HG03095 (cell line): ENCODE data around the gene GCH1.
"Not testable (repeated sequence)": the region's sequence is repeated elsewhere in the genome, so short reads cannot be mapped to it uniquely, and the experiment has no call there.

Source experiments
- ATAC-seq: cut with Tn5 transposase; IDR thresholded peaks from one replicate; pipeline ENCODE4 v1.9.1; 2021; ENCODE audit warnings: moderate library complexity; ENCODE audit not compliant: unreplicated experiment

GCH1 gene

DNA sequence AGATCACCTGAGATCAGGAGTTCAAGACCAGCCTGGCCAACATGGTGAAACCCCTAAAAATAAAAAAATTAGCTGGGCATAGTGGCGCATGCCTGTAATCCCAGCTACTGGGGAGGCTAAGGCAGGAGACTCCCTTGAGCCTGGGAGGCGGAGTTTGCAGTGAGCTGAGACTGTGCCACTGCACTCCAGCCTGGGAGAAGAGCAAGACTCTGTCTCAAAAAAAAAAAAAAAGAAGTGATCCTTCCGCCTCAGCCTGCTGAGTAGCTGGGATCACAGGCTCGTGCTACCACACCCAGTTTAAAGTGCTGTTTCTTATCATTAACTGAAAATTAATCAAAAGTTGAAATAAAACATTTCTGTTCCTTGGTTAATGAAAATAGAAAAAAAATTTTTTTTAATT is 6.3 kb upstream of the GCH1 start:
- ATAC-seq: not testable (repeated sequence)

DNA sequence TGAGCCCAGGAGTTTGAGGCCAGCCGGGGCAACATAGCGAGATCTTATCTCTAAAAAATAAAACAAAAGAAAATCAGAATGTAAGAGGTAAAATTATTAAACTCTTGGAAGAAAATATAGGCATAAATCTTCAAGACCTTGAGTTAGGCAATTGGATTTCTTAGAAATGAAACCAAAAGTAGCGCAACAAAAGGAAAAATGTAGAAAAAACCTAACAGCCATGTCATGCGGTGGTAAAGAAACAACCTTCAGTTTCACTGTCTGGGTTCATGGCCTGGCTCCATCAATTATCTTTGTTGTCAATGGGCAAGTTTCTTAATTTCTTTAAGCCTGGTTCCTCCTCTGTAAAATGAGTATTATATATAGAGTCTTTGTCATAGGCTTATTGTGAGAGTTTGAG is 5.6 kb upstream of the GCH1 start:
- no peak for ATAC-seq

DNA sequence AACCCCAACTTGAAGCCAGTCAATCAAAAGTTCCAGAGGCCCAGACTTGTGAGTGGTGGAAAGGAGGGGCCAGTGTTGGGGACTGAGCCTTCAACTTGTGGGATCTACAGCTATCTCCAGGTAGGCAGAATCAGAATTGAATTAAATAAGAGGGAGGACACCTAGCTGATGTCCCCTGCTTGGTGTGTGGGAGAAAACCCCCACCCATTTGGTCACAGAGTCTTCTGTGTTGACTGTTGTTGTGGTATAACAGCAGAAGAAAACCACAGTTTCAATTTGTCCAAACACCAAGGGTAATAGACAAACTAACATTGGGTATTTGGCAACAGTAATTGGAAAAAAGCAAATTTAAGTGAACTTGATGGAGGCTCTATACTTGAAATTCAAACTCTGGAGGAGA is 3.4 kb upstream of the GCH1 start:
- no peak for ATAC-seq

DNA sequence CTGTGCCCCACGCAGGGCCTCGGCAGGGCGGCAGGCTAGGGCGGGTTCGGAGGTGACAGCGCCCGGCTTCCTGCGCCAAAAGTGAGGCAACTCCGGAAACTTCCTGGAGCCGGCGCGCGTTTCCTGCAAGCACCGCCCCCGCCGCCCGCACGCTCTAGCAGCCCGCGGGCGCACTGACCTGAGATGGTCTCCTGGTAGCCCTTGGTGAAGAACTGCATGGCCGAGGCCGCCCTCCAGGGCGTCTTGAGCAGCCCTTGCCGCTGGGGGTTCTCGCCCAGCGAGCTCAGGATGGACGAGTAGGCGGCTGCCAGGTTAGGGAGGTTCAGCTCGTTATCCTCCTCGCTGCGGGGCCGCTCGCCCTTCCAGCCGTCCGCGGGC is 494 bp downstream of the GCH1 start:
- ATAC-seq: peak; percentile 47

DNA sequence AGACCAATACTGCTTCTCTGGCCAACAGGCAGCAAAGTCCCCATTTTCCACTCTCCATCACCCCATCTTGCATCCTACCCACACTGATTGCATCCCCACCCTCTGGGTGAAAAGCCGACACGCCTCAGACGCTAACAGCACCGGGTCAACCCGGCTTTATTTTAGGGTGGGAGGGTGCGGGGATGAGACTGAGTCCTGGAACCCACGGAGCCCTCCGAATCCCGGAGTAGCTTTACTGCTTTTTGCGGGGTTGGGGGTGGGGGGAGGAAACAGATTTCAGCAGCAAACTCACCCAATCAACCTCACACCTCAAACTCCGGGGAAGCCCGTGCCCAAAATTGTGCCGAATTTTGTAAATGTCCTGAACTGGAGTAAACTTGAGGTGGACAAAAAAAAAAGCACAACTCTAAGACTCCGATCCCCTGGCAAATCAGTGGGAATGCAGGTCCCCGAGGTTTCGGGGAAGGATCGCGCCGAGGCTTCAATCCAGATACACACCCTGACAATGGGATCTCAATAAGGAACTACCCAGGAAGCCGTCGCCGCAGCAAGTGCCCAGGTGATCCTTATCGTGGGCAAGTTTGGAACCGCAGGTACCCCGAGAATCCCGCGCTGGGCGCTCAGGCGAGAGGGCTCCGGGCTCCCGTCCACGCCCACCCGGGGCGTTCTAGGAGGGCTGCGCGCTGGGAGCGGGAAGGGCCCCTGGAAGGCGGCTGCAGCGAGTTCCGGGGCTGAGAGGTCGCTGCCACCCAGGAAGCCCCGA is 1.1 kb downstream of the GCH1 start:
- ATAC-seq: no peak

DNA sequence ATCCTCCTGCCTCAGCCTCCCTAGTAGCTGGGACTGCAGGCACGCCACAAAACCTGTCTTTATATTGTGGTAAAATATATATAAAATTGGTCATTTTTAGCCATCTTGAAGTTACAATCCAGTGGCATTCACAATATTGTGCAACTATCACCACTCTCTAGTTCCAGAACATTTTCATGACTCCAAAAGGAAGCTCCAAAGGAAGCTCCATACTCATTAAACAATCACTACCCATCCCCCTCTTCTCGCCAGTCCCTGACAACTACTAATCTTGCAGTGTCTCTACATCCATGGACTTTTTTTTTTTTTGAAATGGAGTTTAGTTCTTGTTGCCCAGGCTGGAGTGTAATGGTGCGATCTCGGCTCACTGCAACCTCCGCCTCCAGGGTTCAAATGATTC is 3.1 kb downstream of the GCH1 start:
- ATAC-seq: no peak

DNA sequence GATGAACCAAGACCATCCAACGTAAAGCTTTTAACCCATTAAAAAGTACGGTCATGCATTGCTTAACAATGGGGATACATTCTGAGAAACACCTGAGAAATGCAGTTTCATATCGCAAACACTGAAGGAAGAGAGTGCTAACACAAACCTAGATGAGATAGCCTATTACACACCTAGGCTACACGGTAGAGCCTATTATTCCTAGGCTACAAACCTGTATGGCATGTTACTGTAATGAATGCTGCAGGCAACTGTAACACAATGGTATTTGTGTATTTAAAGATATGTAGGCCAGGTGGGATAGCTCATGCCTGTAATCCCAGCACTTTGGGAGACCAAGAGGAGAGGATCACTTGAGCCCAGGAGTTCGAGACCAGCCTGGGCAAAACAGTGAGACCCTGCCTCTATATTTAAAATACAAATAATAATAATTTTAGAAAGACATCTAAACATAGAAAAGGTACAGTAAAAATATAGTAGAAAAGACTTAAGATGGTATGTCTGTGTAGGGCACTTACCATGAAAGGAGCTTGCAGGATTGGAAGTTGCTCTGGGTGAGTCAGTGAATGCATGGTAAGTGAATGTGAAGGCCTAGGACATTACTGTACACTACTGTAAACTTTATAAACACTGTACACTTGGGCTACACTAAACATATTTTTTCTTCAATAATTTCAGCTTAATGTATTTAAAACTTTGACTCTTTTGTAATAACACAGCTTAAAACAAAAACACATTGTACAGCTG is 4.6 kb downstream of the GCH1 start:
- ATAC-seq: not testable (repeated sequence)

DNA sequence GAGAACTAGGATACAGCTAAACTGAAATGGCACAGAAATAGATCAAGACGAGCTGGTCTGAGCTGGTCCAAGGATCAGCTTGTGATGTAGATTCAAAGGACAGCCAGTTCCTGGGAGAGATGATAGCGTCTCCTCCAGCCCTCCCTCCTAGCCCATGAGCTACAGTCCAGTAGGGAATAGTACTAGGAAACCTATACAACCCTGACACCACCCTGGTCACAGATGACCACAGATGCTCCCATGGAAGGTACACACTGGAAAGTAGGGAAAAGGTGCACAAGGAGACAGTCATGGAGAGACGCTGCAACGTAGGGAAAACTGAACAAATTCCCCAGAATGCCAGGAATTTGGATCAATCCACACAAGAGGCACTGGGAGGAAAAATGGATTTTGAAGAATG is 6.9 kb downstream of the GCH1 start:
- ATAC-seq: no peak

DNA sequence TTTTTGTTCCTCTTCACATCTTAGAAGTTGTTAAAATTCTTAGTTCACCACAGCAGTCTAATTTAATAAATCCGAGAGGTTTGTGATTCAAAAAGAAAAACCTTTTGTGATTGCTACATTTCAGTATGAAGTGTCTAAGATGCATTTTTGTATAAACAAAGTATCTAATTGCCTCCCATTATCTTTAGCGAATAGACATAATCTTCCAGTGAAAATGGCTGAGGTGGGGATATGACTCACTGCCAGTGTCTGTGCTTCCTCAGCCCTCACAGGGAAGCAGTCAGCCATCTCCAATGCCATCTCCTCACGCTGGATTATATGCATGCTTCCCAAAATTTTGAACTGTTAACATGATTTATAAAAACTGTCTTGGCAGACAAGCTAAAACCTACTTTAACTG is 7.6 kb downstream of the GCH1 start:
- no peak for ATAC-seq

DNA sequence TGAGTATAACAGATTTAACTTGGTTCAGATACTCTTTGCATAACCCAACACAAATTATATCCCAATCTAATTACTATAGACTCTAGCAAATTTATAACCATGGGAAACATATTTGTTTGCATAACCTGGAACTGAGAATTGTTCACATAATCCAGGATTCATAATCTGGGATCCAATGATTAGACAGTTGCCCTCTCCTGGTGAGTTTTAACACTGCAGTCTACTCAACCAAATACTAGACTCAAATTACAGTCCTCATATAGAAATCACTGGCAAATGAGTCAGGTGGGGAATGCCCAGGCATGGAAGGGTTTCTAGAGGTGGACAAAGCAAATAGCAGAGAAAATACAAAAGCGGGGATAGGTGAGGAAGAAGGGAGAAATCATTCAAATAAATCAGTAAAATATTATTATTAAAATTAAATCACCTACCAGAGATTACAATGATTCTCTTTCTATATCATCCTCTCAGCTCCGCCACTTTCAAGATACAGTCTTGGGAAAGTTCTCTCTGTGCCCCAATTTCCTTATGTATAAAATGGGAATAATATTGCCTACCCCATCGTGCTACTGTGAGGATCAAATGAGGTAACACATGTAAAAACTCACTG is 9.4 kb downstream of the GCH1 start:
- peak; percentile 40 for ATAC-seq

DNA sequence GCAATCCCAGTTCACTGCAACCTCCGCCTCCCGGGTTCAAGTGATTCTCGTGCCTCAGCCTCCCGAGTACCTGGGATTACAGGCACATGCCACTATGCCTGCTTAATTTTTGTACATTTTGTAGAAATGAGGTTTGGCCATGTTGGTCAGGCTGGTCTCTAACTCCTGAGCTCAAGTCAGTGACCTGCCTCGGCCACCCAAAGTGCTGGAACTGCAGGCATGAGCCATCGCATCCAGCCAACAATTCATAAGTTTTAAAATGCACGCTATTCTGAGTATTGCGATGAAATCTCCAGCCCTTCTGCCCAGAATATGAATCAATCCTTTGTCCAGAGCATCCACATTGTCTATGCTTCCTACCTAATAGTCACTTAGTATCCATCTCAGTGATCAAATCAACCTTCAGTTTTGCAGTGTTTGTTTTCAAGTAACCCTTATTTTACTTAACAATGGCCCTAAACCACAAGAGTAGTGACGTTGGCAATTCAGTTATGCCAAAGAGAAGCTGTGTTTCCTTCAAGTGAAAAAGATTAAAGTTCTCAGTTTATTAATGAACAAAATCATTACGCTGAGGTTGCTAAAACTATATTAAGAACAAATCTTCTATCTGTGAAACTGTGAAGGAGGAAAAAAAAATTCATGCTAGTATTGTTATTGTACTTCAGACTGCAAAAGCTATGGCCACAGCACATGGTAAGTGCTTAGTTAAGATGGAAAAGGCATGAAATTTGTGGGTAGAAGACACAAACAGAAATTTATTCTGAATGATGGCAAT is 11.0 kb downstream of the GCH1 start:
- ATAC-seq: no peak

DNA sequence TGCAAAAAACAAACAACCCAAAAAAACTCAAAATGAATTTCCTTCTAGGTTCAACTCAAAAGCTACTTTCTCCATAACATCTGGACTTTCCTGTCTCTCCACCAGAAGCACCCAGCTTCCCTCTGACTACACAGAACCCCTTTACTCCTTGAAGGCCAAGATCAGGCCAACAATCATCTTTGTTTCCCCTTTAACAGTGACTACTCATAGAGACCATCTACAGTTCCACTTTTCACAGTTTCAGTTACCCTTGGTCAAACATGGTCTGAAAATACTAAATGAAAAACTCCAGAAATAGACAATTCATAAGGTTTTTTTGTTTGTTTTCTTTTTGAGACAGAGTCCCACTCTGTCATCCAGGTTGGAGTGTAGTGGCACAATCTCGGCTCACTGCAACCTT is 11.8 kb downstream of the GCH1 start:
- ATAC-seq: peak; percentile 68

DNA sequence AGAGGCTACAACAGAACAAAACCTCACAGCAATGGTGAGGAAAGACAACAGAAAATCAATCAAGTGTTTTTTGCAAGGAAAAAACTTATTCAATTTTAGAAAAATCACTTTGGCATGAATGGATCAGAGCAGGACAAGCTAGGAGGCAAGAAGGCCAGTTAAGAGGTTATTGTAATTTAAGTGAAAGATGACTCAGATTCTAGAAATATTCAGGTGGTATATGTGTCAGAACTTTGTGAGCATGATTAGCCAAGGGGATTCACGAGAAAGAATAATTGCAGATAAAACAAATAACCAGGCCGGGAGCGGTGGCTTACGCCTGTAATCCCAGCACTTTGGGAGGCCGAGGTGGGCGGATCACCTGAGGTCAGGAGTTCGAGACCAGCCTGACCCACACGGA is 12.7 kb downstream of the GCH1 start:
- no peak for ATAC-seq

DNA sequence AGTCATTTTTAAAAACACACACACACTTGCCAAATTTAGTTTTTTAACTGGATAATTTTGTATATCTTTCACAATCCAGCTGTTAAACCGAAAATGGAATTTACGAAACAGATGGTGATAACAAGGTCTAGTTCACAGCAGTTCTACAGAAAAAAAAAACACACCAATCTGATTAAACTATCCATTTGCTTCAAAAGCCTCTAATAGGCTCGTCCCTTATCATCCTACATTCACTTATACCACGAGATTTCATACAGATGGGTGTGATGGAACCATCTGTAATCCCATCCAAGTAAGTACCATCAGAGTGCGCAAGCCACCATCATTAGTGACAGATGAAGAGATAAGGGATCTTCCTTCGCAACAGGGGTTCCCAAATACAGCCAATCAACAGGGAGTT is 20.1 kb downstream of the GCH1 start:
- no peak for ATAC-seq

DNA sequence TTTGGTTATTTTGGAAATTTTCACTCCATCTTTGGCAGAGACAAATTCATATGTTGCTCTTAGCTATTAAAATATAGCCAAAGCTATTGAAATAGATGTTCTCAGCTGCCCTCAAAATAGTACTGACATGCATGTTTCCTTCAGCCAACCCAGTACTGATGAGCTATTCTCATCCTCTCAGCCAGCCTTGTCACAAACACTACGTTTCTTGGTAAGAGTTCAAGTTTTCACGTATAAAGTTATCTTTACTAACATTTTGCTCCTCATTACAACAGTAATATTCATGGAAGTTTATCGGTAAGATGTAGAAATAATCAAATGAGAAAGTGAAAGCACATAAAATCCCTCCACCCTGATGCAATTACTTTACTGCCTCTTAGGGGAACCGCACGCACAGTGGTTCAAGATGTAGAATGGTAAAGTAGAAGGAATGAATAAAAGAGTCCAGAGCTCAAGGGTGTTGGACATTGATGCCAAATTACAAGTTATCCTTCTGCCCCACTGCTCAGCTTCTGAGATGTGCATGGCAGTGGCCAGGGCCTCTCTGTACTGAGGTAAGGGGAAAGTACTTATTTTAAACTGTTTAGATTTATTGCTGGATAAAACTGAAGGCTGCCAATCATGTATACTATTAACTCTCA is 20.7 kb downstream of the GCH1 start:
- peak; percentile 44 for ATAC-seq

DNA sequence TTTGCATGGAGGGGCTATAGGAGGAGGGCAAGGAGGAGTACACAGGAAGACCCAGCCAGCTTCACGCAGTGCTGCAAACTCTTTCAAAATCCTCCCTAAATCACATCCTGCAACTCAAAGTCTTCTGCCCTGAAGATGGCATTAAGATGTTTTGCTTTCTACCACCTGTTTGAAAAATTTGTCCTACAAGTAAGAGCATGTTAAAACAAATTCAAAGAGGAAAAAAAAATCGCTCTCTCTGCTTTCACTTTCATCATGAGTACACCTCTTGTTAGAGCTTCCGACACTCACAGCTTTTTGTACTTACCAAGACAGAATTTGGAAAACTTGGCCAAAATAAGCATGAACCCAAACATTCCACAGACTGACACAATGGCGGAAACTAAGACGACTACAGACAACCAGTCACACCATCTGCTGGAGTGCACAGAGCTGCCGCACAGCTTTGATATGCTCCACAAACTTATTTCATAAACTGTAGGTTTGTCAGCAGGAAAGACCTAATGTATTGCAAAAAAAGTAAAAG is 21.3 kb downstream of the GCH1 start:
- peak; percentile 45 for ATAC-seq

DNA sequence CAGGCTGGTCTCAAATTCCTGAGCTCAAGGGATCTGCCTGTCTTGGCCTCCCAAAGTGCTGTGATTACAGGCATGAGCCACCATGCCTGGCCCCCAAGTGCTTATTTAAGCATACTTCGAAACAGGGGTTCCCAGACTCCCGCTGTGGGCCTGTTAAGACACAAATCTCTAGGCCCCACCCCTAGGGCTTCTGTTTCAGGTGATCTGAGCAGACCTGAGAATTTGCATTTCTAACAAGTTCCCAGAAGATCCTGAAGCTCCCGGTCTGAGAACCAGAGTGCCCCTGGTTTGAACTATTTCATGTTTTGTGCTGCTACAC is 25.0 kb downstream of the GCH1 start:
- ATAC-seq: no peak

DNA sequence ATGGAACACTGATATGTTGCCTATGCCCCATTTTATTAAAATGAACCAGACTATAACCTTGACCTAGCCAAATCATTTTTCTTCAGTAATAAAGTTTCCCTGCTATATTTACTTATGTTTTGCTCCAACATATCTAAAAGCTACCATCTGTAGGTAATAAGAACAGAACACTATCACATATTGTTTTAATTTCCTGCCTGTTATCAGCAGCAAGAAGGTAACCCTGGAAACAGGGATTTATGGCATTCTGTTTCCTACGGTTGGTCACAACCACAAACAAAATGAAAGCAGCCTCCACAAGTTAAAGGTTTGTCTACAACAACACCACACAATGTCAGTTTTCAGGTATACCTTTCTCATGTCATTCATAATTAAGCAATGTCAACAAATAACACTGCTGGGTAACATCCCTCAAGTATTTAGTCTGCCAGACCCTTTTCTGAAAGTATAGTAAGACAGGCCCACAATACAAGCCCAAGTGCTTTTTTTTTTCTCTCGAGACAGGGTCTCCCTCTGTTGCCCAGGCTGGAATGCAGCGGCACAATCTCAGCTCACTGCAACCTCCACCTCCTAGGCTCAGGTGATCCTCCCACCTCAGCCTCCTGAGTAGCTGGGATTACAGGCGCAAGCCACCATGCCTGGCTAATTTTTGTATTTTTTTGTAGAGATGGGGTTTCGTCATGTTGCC is 25.5 kb downstream of the GCH1 start:
- no peak for ATAC-seq

DNA sequence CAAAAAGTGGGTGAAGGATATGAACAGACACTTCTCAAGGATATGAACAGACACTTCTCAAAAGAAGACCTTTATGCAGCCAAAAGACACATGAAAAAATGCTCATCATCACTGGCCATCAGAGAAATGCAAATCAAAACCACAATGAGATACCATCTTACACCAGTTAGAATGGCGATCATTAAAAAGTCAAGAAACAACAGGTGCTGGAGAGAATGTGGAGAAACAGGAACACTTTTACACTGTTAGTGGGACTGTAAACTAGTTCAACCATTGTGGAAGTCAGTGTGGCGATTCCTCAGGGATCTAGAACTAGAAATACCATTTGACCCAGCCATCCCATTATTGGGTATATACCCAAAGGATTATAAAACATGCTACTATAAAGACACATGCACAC is 27.0 kb downstream of the GCH1 start:
- not testable (repeated sequence) for ATAC-seq
